C4-2B (cell line): ENCODE results near the gene CSAG1.
"Not testable (repeated sequence)": the region's sequence is repeated elsewhere in the genome, so short reads cannot be mapped to it uniquely, and the experiment has no call there.

Source experiments
- H3K27ac ChIP-seq: fragments of 450-650 bp; 2 replicates; pipeline ENCODE4 v1.5.1; 2017
- ZFX ChIP-seq: fragments of 450-650 bp; IDR thresholded peaks from 2 replicates; pipeline ENCODE4 v1.6.1; 2017
- TF ChIP-seq, protein P1 (sequence below): fragments of 450-650 bp; conservative IDR thresholded peaks from 2 replicates; pipeline ENCODE4 v1.5.1; 2017; ENCODE audit warnings: mild to moderate bottlenecking

The CSAG1 gene, protein sequence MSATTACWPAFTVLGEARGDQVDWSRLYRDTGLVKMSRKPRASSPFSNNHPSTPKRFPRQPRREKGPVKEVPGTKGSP

DNA sequence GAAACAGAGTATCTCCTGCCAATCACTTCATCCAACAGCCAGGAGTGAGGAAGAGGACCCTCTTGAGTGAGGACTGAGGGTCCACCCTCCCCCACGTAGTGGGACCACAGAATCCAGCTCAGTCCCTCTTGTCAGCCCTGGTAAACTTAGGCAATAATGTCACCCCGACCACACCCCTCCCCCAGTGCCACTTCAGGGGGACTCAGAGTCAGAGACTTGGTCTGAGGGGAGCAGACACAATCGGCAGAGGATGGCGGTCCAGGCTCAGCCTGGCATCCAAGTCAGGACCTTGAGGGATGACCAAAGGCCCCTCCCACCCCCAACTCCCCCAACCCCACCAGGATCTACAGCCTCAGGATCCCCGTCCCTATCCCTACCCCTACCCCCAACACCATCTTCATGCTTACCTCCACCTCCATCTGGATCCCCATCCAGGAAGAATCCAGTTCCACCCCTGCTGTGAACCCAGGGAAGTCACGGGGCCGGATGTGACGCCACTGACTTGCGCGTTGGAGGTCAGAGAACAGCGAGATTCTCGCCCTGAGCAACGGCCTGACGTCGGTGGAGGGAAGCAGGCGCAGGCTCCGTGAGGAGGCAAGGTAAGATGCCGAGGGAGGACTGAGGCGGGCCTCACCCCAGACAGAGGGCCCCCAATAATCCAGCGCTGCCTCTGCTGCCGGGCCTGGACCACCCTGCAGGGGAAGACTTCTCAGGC is at the start of gene CSAG1, which contains the start of gene MAGEA12:
Gene CSAG1, minus strand, starts transcription at position 461 of the 715 bp plus-strand sequence. CDS start 1,261 bp downstream, outside the sequence.
Gene MAGEA12, plus strand, starts transcription at position 497 of the 715 bp plus-strand sequence. CDS start 2,405 bp downstream, outside the sequence.
- peak within 1 kb of the TSS; percentile 82 for H3K27ac ChIP-seq
- TF ChIP-seq, protein P1, sequence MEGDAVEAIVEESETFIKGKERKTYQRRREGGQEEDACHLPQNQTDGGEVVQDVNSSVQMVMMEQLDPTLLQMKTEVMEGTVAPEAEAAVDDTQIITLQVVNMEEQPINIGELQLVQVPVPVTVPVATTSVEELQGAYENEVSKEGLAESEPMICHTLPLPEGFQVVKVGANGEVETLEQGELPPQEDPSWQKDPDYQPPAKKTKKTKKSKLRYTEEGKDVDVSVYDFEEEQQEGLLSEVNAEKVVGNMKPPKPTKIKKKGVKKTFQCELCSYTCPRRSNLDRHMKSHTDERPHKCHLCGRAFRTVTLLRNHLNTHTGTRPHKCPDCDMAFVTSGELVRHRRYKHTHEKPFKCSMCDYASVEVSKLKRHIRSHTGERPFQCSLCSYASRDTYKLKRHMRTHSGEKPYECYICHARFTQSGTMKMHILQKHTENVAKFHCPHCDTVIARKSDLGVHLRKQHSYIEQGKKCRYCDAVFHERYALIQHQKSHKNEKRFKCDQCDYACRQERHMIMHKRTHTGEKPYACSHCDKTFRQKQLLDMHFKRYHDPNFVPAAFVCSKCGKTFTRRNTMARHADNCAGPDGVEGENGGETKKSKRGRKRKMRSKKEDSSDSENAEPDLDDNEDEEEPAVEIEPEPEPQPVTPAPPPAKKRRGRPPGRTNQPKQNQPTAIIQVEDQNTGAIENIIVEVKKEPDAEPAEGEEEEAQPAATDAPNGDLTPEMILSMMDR, result no peak
- TF ChIP-seq ZFX, result no peak

DNA sequence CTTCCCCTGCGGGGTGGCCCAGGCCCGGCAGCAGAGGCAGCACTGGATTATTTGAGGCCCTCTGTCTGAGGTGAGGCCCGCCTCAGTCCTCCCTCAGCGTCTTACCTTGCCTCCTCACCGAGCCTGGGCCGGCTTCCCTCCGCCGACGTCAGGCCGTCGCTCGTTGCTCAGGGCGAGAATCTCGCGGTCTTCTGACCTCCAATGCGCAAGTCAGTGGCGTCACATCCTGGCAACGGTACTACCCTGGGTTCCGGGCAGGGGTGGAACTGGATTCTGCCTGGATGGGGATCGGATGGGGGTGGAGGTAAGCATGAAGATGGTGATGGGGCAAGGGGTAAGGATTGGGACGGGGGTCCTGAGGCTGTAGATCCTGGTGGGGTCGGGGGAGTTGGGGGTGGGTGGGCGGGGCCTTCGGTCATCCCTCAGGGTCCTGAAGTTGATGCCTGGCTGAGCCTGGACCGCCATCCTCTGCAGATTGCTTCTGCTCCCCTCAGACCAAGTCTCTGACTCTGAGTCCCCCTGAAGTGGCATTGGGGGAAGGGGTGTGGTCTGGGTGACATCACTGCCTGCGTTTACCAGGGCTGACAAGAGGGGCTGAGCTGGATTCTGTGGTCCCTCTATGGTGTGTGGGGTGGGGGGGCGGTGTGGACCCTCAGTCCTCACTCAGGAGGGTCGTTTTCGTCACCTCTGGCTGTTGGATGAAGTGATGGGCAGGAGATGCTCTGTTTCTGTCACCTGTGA is 36.2 kb upstream of the CSAG1 start, which contains the start of gene MAGEA6:
Gene MAGEA6, minus strand, starts transcription at position 141 of the 741 bp plus-strand sequence. CDS start 2,039 bp downstream, outside the sequence.
- not testable (repeated sequence) for H3K27ac ChIP-seq

DNA sequence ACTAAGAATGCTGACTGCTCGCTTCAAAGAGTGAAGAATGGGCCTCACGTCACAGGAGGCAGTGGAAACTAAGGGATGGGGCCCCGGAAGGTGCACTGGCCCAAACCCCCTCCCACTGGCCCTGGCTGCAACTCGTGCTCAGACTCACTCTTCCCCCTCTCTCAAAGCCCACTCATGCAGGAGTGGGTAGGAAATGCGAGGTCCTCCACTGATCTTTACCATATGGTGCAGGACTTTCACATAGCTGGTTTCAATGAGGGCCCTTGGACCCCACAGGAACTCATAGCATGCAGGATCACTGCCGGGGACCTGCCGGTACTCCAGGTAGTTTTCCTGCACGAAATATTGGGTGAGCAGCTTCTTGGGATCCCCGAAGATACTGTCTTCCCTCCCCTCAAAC is 33.0 kb upstream of the CSAG1 start:
- not testable (repeated sequence) for H3K27ac ChIP-seq

DNA sequence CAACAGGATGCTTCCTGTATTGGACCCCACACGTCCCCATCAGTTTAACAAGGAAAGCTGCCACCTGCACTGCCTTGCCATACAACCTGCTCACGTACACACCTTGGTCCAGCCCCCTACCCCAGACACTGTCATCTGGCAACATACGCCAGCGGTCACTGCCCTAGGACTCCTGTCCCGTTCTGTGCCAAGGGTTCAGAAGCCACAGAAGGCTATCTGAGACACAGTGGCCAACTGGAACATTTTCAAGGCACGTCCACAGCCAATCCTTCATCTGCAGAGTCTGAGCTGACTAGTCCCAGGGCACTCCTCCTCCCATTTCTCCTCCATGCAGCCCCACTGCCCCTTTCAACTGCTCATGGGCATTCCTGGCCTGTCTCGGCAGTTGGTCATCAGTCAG is 28.1 kb upstream of the CSAG1 start:
- not testable (repeated sequence) for H3K27ac ChIP-seq

DNA sequence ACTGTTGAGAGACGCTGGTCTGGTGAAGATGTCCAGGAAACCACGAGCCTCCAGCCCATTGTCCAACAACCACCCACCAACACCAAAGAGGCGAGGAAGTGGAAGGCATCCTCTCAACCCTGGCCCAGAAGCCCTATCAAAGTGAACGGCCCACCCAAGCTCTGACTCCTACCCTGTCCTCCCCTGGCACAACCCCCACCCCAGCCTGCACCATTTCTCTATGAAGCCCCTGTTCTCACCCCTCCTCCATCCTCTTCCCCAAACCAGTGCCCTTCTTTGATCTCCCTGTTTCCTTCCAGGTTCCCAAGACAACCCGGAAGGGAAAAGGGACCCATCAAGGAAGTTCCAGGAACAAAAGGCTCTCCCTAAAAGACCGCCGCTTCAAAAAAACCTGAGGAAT is 26.0 kb upstream of the CSAG1 start:
- H3K27ac ChIP-seq, result not testable (repeated sequence)

DNA sequence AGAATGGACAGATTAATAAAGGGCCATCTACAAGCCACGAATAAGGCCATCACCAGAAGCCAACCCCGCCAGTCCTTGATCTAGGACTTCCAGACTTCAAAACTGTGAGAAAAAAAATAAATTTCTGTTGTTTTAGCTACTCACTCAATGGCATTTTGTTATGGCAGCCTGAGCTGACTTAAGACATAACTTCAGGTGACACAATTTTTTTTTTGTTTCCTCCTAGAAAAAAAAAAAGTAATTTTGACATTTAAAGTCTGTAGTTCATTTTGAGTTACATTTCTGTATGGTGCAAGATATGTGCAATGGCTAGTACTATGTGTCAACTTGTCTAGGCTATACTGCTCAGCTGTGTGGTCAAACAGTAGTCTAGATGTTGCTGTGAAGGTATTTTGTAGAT is 25.4 kb upstream of the CSAG1 start, which contains the start of gene CSAG3:
Gene CSAG3, plus strand, starts transcription at position 301 of the 400 bp plus-strand sequence.
- not testable (repeated sequence) for H3K27ac ChIP-seq

DNA sequence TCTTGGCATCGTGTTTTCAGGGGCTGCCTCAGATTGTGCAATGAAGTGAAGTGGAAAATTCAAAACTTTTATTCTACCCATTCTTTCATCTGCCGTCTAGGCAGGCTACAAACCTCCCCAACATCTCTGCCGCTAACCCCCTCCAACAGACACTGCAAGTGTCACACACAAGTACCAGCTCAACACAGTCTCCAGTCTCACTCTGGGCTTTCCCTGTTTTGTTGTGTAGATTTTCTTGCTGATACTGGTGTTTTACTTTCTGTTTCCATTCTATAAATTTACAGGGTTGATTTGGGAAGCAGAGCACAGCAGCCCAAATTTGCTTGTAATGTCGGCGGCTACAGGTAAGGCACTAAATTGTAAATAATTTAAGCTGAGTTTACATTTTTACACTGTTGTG is 21.4 kb upstream of the CSAG1 start:
- not testable (repeated sequence) for H3K27ac ChIP-seq

DNA sequence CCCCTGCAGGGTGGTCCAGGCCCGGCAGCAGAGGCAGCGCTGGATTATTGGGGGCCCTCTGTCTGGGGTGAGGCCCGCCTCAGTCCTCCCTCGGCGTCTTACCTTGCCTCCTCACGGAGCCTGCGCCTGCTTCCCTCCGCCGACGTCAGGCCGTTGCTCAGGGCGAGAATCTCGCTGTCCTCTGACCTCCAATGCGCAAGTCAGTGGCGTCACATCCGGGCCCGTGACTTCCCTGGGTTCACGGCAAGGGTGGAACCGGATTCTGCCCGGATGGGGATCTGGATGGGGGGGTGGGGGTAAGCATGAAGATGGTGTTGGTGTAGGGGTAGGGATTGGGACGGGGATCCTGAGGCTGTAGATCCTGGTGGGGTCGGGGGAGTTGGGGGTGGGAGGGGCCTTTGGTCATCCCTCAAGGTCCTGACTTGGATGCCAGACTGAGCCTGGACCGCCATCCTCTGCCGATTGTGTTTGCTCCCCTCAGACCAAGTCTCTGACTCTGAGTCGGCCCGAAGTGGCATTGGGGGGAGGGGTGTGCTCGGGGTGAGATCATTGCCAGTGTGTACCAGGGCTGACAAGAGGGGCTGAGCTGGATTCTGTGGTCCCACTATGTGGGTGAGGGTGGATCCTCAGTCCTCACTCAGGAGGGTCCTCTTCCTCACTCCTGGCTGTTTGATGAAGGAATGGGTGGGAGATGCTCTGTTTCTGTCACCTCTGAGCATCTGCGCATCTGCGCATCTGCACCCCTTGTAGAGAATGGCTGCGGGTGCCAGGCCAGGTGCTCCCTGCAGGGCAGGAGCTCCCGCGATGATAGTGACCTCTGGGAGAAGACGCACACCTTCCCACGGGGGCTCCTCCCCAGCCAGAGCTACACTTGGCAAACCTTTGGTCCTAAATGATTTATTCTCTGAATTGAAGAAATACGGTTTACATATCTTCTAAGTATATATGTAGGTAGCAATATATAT is 20.4 kb upstream of the CSAG1 start, which contains the start of gene MAGEA2:
Gene MAGEA2, minus strand, starts transcription at position 157 of the 965 bp plus-strand sequence. CDS start 2,479 bp downstream, outside the sequence.
- not testable (repeated sequence) for H3K27ac ChIP-seq

DNA sequence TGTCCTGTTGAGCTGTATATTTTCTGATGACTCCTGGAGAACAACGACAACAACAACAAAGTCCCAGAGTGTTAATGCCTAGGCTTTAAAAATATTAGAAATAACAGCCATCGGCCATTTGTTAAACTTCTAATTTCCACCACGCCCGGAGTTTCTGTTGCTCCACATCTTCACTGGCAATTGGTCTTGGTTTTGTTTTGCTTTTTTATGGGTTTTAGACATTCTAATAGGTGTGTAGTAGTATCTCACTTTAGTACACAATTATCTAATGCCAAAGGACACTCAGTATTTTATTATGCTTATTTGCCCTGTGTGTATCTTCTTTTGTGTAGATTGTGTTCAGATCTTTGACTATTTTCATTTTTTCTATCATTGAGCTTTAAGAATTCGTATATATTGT is 5.0 kb upstream of the CSAG1 start:
- no peak for TF ChIP-seq ZFX
- TF ChIP-seq, protein P1, result no peak
- no peak overlapping the region for H3K27ac ChIP-seq

DNA sequence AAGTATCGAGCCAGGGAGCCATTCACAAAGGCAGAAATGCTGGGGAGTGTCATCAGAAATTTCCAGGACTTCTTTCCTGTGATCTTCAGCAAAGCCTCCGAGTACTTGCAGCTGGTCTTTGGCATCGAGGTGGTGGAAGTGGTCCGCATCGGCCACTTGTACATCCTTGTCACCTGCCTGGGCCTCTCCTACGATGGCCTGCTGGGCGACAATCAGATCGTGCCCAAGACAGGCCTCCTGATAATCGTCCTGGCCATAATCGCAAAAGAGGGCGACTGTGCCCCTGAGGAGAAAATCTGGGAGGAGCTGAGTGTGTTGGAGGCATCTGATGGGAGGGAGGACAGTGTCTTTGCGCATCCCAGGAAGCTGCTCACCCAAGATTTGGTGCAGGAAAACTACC is 3.0 kb upstream of the CSAG1 start:
- H3K27ac ChIP-seq, result not testable (repeated sequence)

DNA sequence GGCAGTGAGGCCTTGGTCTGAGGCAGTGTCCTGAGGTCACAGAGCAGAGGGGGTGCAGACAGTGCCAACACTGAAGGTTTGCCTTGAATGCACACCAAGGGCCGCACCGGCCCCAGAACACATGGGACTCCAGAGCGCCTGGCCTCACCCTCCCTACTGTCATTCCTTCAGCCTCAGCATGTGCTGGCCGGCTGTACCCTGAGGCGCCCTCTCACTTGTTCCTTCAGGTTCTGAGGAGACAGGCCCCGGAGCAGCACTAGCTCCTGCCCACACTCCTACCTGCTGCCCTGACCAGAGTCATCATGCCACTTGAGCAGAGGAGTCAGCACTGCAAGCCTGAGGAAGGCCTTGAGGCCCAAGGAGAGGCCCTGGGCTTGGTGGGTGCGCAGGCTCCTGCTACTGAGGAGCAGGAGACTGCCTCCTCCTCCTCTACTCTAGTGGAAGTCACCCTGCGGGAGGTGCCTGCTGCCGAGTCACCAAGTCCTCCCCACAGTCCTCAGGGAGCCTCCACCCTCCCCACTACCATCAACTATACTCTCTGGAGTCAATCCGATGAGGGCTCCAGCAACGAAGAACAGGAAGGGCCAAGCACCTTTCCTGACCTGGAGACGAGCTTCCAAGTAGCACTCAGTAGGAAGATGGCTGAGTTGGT is 2.5 kb upstream of the CSAG1 start:
- no peak overlapping the region for H3K27ac ChIP-seq
- TF ChIP-seq, protein P1, result no peak
- TF ChIP-seq ZFX, result no peak
